Mesenchymal stem cell (in vitro differentiated cells and primary cell): ENCODE data around the gene EFCAB6.

Source experiments
- DNase-seq: peaks from one replicate; pipeline ENCODE4 v3.0.0-alpha.2; 2013
- H2AFZ ChIP-seq: one replicate; pipeline ENCODE4 v1.6.1; 2013; ENCODE audit warnings: low read depth, mild to moderate bottlenecking, control low read depth, inconsistent platforms, low read length, moderate library complexity
- H2AK5ac ChIP-seq: 2 replicates; pipeline ENCODE4 v1.6.1; 2013; ENCODE audit warnings: low read length, moderate library complexity, mild to moderate bottlenecking, inconsistent platforms; ENCODE audit not compliant: severe bottlenecking
- H2BK120ac ChIP-seq: one replicate; pipeline ENCODE4 v1.6.1; 2013; ENCODE audit warnings: low read depth, mild to moderate bottlenecking, inconsistent platforms, low read length, moderate library complexity
- H2BK12ac ChIP-seq, 2 experiments: one replicate each; pipeline ENCODE4 v1.6.1; 2013; ENCODE audit warnings: inconsistent platforms in 2 of 2, low read length in 2 of 2, mild to moderate bottlenecking in 2 of 2, moderate library complexity in 2 of 2, control low read depth in 1 of 2
- H2BK15ac ChIP-seq: one replicate; pipeline ENCODE4 v1.6.1; 2013; ENCODE audit warnings: mild to moderate bottlenecking, low read depth, inconsistent platforms; ENCODE audit not compliant: poor library complexity, severe bottlenecking
- H2BK5ac ChIP-seq: 2 replicates; pipeline ENCODE4 v1.6.1; 2013; ENCODE audit warnings: low read depth, mild to moderate bottlenecking, low read length, control low read depth, inconsistent platforms; ENCODE audit not compliant: poor library complexity, severe bottlenecking
- H3K14ac ChIP-seq, 2 experiments: one replicate each; pipeline ENCODE4 v1.6.1; 2013; ENCODE audit warnings: inconsistent platforms in 2 of 2, low read length in 2 of 2, control low read depth in 1 of 2, mild to moderate bottlenecking in 1 of 2, moderate library complexity in 1 of 2
- H3K18ac ChIP-seq, 2 experiments: one replicate each; pipeline ENCODE4 v1.6.1; 2013; ENCODE audit warnings: inconsistent platforms in 2 of 2, low read length in 2 of 2, control low read depth in 1 of 2, low read depth in 1 of 2, mild to moderate bottlenecking in 1 of 2
- H3K23ac ChIP-seq, 2 experiments: one replicate each; pipeline ENCODE4 v1.6.1; 2013; ENCODE audit warnings: inconsistent platforms in 2 of 2, low read length in 2 of 2, mild to moderate bottlenecking in 2 of 2, moderate library complexity in 2 of 2, control low read depth in 1 of 2
- H3K27ac ChIP-seq: 2 replicates; pipeline ENCODE4 v1.5.1; 2013; ENCODE audit warnings: mild to moderate bottlenecking, moderate library complexity, low read length, control low read depth, inconsistent platforms; ENCODE audit not compliant: poor library complexity, severe bottlenecking
- H3K27me3 ChIP-seq, 2 experiments: 2 replicates each; pipeline versions ENCODE4 v1.6.1 to v1.7.0; 2013; ENCODE audit warnings: low read length in 2 of 2, mild to moderate bottlenecking in 2 of 2, moderate library complexity in 2 of 2, control low read depth in 1 of 2, inconsistent platforms in 1 of 2; ENCODE audit not compliant: control insufficient read depth in 1 of 2, insufficient read depth in 1 of 2
- H3K36me3 ChIP-seq, 2 experiments: 2 replicates each; pipeline versions ENCODE4 v1.6.1 to v1.7.0; 2013; ENCODE audit warnings: low read length in 2 of 2, control low read depth in 1 of 2, inconsistent platforms in 1 of 2, low read depth in 1 of 2, mild to moderate bottlenecking in 1 of 2; ENCODE audit not compliant: insufficient read depth in 2 of 2, control insufficient read depth in 1 of 2
- H3K4ac ChIP-seq, 2 experiments: one replicate each; pipeline ENCODE4 v1.6.1; 2013; ENCODE audit warnings: inconsistent platforms in 2 of 2, low read length in 2 of 2, mild to moderate bottlenecking in 2 of 2, moderate library complexity in 2 of 2, control low read depth in 1 of 2, low read depth in 1 of 2
- H3K4me1 ChIP-seq: 2 replicates; pipeline ENCODE4 v1.6.1; 2013; ENCODE audit warnings: low read depth, low read length, control low read depth; ENCODE audit not compliant: control insufficient read depth, insufficient read depth
- H3K4me2 ChIP-seq: 2 replicates; pipeline ENCODE4 v1.6.1; 2013; ENCODE audit warnings: low read length, mild to moderate bottlenecking, inconsistent platforms; ENCODE audit not compliant: poor library complexity, severe bottlenecking
- H3K4me3 ChIP-seq, 2 experiments: 2 replicates each; pipeline versions ENCODE4 v1.5.1 to v1.7.0; 2013; ENCODE audit warnings: low read length in 2 of 2, mild to moderate bottlenecking in 2 of 2, control low read depth in 1 of 2, low read depth in 1 of 2; ENCODE audit not compliant: insufficient read depth in 1 of 2
- H3K79me1 ChIP-seq: replicated peaks from 2 replicates; pipeline ENCODE4 v1.6.1; 2013; ENCODE audit warnings: mild to moderate bottlenecking, control low read depth, low read length, inconsistent platforms; ENCODE audit not compliant: poor library complexity, severe bottlenecking
- H3K9ac ChIP-seq: 2 replicates; pipeline ENCODE4 v1.7.0; 2013; ENCODE audit warnings: mild to moderate bottlenecking, low read length, moderate library complexity
- H3K9me3 ChIP-seq: 2 replicates; pipeline ENCODE4 v1.7.0; 2013; ENCODE audit warnings: mild to moderate bottlenecking, low read length; ENCODE audit not compliant: control insufficient read depth
- H4K8ac ChIP-seq: one replicate; pipeline ENCODE4 v1.6.1; 2013; ENCODE audit warnings: inconsistent platforms, mild to moderate bottlenecking, low read length, moderate library complexity
- H4K91ac ChIP-seq: one replicate; pipeline ENCODE4 v1.6.1; 2013; ENCODE audit warnings: mild to moderate bottlenecking, low read length, inconsistent platforms
- WGBS: methylation state at CpG from one replicate; pipeline ENCODE4 v1.1.7; 2013; ENCODE audit warnings: mixed read lengths; 5-methylcytosine and 5-hydroxymethylcytosine counted together

EFCAB6 gene

DNA sequence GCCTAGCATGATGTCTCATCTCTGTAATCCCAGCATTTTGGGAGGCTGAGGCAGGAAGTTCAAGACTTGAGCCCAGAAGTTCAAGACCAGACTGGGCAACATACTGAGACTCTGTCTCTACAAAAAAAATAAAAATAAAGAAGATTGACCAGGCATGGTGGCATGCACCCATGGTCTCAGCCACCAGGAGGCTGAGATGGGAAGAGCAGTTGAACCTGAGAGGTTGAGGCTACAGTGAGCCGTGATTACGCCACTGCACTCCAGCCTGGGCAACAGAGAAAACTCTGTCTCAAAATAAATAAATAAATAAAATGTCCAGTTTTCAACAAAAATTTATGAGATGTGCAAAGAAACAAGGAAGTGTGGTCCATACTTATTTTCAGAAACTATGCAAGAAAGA lies 28.3 kb downstream of the EFCAB6 start:
- WGBS, result 100% methylated on average over 1 of the region's 2 CpGs

DNA sequence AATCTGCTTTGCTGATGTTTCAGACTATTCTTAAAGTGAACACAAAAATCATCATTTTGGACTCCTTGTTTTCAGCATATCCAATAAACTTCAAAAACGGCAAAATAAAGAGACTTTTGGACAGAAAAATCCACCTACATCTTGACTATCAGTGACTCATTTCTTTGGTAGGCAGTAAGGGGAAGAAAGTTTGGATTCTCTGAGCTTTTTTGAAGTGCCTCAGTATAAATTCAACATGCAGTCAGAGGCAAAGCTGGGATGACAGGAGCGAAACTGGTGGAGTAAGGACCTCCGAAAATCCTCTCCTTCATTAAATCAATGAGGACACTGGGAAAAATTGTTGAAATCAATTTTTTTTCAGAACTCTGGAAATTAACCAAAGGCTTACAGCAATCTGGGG lies 29.7 kb downstream of the EFCAB6 start:
- no peak overlapping the region for H2AFZ ChIP-seq
- WGBS, result 100% methylated on average over 1 of the region's 3 CpGs
- H4K91ac ChIP-seq, result no peak overlapping the region
- H2BK12ac ChIP-seq, result no peak overlapping the region
- no peaks in the 10 kb centered on the region for H3K79me1 ChIP-seq
- no peak overlapping the region for H4K8ac ChIP-seq
- no peak overlapping the region for H3K4me3 ChIP-seq
- no peak overlapping the region for H3K18ac ChIP-seq
- no peak overlapping the region for H3K4me2 ChIP-seq
- H3K9me3 ChIP-seq, result no peaks in the 10 kb centered on the region
- no peak overlapping the region for H3K4ac ChIP-seq
- H3K14ac ChIP-seq, result no peak overlapping the region
- no peak overlapping the region for H2BK15ac ChIP-seq
- H3K36me3 ChIP-seq, result no peaks in the 10 kb centered on the region
- H3K27me3 ChIP-seq, result no peaks in the 10 kb centered on the region
- H3K9ac ChIP-seq, result peak overlapping the region; percentile 4
- no peak overlapping the region for H3K23ac ChIP-seq
- no peaks in the 10 kb centered on the region for H3K4me1 ChIP-seq
- no peak overlapping the region for H2BK5ac ChIP-seq
- no peak overlapping the region for H3K27ac ChIP-seq
- DNase-seq, result no peak
- no peak overlapping the region for H2BK120ac ChIP-seq
- no peak overlapping the region for H2AK5ac ChIP-seq

More for the DNA sequence above, 28.3 kb downstream of the EFCAB6 start:
- Histone ChIP-seq H3K79me1 (no peaks in the 10 kb centered on the region), H2BK5ac (no peak overlapping the region), H3K18ac (no peak overlapping the region), H2BK15ac (no peak overlapping the region), H2AK5ac (no peak overlapping the region), H4K8ac (no peak overlapping the region), H3K36me3 (no peaks in the 10 kb centered on the region), H3K4me3 (no peak overlapping the region), H3K4me2 (no peak overlapping the region), H3K9ac (no peak overlapping the region), H3K23ac (no peak overlapping the region), H4K91ac (no peak overlapping the region), H2BK12ac (no peak overlapping the region), H2BK120ac (no peak overlapping the region), H3K27ac (no peak overlapping the region), H3K14ac (no peak overlapping the region), H3K4me1 (no peaks in the 10 kb centered on the region), H2AFZ (no peak overlapping the region), H3K4ac (no peak overlapping the region), H3K27me3 (no peaks in the 10 kb centered on the region), H3K9me3 (no peaks in the 10 kb centered on the region)
- no peak for DNase-seq

DNA sequence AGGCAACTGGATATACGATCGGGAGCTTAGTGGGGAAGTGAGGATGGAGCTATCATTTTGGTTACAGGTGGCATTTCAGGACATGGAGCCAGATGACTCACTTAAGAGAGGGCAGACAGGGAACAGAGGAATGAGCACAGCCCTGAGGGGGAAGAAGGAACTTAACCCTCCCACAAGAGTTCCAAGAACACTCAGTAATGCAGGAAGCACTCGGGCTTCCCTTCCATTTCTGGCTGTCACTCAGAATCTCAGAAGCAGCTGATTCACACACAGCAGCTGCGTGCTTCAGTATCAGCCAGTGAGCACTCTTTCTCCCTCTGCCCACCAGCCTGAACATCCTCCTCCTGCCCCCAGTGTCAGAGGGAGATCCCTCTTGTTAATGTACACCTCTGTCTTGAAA lies 34.8 kb downstream of the EFCAB6 start:
- Histone ChIP-seq H3K27me3 (no peaks in the 10 kb centered on the region), H2BK12ac (no peak overlapping the region), H3K4me2 (no peak overlapping the region), H3K27ac (no peak overlapping the region), H3K36me3 (no peaks in the 10 kb centered on the region), H3K18ac (no peak overlapping the region), H3K23ac (no peak overlapping the region), H3K4me1 (no peaks in the 10 kb centered on the region), H4K91ac (no peak overlapping the region), H3K14ac (no peak overlapping the region), H3K9ac (no peak overlapping the region), H3K9me3 (no peaks in the 10 kb centered on the region), H3K4ac (no peak overlapping the region), H3K4me3 (no peak overlapping the region), H4K8ac (no peak overlapping the region), H2AK5ac (no peak overlapping the region), H2BK5ac (no peak overlapping the region), H2BK15ac (no peak overlapping the region), H2BK120ac (no peak overlapping the region), H3K79me1 (no peaks in the 10 kb centered on the region), H2AFZ (no peak overlapping the region)
- whole genome bisulfite sequencing, result 55% methylated on average over 4 of the region's 4 CpGs
- DNase-seq, result peak; percentile 2

DNA sequence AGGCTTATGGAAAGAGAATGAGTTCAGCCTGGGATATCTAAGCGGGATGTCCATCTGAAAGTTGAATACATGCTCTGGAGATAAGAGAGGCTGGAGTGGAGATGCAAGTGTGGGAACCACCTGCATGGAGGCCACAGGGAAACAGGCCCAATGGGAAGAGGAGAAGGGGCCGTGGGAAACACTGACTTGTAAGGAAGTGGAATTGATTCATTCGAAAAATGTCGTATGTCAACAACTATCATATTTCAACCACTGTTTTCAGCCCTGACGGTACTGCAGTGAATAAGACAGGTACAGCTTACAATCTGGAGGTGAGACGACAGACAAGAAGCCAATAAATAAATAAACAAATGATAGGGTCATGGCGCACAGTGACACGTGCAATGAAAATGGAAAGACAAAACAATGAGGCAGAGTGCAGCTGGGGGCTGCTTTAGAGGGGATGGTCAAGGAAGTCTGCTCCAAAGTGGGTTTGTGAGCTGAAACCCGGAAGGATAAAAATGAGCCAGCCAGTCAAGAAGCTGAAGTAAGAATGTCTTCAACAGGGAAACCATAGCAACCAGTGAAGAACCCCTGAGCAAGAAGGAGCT lies 35.9 kb downstream of the EFCAB6 start:
- no peak overlapping the region for H3K4me3 ChIP-seq
- no peak overlapping the region for H2BK120ac ChIP-seq
- no peak overlapping the region for H2BK15ac ChIP-seq
- no peak overlapping the region for H3K23ac ChIP-seq
- DNase-seq, result no peak
- no peak overlapping the region for H2AFZ ChIP-seq
- no peak overlapping the region for H3K14ac ChIP-seq
- no peak overlapping the region for H3K4ac ChIP-seq
- H3K4me1 ChIP-seq, result no peaks in the 10 kb centered on the region
- no peak overlapping the region for H3K27ac ChIP-seq
- no peaks in the 10 kb centered on the region for H3K27me3 ChIP-seq
- no peaks in the 10 kb centered on the region for H3K9me3 ChIP-seq
- H3K79me1 ChIP-seq, result no peaks in the 10 kb centered on the region
- no peak overlapping the region for H3K18ac ChIP-seq
- H3K36me3 ChIP-seq, result no peaks in the 10 kb centered on the region
- no peak overlapping the region for H4K91ac ChIP-seq
- 91% methylated on average over 8 of the region's 9 CpGs for WGBS
- H3K4me2 ChIP-seq, result no peak overlapping the region
- H3K9ac ChIP-seq, result no peak overlapping the region
- H2BK12ac ChIP-seq, result no peak overlapping the region
- H4K8ac ChIP-seq, result no peak overlapping the region
- H2AK5ac ChIP-seq, result no peak overlapping the region
- no peak overlapping the region for H2BK5ac ChIP-seq
